HG02885 (cell line): Measurements from ENCODE around the gene TINAG.

Source experiments
- ATAC-seq: cut with Tn5 transposase; IDR thresholded peaks from one replicate; pipeline ENCODE4 v1.9.1; 2021; ENCODE audit warnings: mild to moderate bottlenecking; ENCODE audit not compliant: unreplicated experiment, poor library complexity

TINAG gene

GRCh38 chr6:54308289-54308985 lies at the start of gene TINAG:
Gene TINAG, plus strand, starts transcription at chr6:54308441. Its CDS starts 110 bp downstream, at chr6:54308551.
- ATAC-seq: no peak

- no peak for ATAC-seq
Observed at GRCh38 chr6:54260025-54260424, 48.2 kb upstream of the TINAG start.

GRCh38 chr6:54262499-54262898 lies 45.7 kb upstream of the TINAG start:
- ATAC-seq: no peak

DNA sequence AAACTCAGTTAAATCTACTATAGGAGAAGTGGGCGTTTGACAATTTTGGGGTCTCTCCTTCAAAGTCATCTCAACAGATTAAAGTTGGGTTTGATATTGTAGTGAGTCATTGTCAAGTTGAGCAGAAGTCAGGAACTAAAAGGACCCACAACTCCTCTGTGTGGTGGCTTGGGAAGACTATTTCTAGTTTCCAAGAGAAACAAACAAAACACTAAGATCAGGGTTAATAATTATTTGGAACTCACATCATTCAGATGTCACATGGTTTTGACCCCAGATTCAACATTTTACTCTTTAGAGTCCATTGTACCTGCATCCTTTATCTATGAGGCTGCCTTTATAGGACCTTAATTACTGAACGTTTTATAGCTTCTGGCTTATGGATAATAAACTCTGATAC lies 45.3 kb upstream of the TINAG start:
- no peak for ATAC-seq

DNA sequence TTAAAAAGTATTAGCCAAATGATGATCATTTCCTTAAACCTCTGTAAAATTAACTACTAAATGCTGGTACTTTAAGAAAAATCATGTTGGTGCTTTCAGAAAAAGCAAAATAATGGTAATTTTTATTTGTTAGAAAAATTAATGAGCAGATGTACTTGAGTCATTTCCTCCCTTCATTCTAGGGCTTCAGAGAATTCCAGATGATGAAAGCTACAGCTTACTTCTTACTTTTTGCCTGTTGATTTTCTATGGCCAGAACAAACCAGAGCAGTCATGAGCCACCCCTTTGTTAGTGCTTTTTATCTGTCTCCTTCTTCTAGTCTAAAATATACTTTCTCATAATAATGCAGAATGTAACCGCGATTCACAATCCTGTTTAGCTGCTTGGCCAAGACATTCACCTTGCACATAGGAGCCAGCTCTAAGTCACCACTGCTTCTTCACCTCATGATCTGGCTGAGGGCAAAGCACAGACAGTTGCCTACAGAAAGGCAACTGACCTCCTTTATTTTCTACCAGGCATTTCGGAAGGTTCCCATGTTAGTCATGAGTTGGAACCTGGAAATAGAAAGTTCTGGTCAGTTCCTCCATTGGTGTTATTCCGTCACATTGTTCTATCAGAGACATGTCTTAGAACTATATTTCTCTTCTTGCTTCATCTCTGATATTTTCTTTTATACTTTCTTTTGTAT lies 43.5 kb upstream of the TINAG start:
- ATAC-seq: no peak

GRCh38 chr6:54266400-54266923 lies 41.8 kb upstream of the TINAG start:
- no peak for ATAC-seq

DNA sequence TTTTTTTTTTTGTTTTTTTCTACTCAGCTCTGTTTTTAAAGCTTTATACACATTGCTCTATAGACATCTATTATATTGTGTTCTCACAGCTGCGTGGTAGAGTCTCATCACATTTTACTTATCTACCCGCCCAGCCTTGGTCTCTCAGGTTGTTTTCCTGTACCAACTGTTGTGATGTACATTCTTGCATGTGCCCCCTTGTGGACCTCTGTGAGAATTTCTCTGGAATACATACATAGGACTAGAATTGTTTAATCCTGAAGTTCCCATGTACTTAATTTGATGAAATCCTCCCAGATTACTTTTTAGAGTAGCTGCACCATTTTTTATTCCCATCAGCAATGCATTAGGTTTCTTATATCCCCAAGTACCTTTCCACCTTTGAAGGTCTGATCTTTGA lies 40.4 kb upstream of the TINAG start:
- ATAC-seq: peak; percentile 51

GRCh38 chr6:54273214-54273820 lies 34.9 kb upstream of the TINAG start:
- no peak for ATAC-seq

- ATAC-seq: no peak
Observed at GRCh38 chr6:54274383-54274782, 33.9 kb upstream of the TINAG start.

- ATAC-seq: no peak
Observed at GRCh38 chr6:54282186-54282585, 26.1 kb upstream of the TINAG start.

GRCh38 chr6:54284161-54284860 lies 23.9 kb upstream of the TINAG start:
- ATAC-seq: no peak

- ATAC-seq: no peak
Observed at GRCh38 chr6:54285595-54285994, 22.6 kb upstream of the TINAG start.

DNA sequence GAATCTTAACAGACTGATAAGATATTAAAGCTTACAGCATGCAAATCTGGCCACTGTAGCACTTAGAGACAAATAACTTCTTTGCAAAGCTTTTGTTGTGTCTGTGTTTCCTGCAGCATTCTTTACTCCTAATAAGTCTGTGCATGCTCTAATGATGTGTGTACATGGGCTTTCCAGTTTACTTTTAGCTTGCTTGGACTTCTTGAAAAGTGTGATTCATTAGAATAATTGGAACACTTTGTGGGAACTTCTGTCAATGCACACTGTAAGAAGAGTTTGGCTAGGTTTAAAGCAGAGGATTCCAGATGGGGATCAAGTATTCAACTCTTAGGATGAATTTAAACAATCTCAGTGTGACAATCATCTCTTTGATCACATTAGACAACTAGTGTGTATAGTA lies 22.1 kb upstream of the TINAG start:
- ATAC-seq: no peak

DNA sequence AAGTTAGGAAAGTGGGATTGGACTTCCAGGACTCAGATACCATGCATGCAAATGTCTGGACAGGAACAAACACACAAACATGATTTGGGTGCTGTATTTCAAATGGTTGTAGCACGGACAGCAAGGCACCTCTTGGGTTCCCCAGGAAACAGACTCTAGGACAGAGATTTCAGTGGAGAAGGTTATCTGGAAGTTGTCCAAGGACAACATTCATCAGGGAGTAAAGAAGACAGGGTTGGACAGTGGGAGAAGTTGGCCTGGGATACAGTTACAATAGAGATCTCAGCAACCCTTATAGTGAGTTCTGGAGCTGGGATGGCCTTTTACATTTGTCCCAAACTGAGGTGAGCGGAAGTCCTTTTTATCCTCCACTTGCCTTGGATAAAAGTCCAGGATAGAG lies 19.8 kb upstream of the TINAG start:
- ATAC-seq: no peak

DNA sequence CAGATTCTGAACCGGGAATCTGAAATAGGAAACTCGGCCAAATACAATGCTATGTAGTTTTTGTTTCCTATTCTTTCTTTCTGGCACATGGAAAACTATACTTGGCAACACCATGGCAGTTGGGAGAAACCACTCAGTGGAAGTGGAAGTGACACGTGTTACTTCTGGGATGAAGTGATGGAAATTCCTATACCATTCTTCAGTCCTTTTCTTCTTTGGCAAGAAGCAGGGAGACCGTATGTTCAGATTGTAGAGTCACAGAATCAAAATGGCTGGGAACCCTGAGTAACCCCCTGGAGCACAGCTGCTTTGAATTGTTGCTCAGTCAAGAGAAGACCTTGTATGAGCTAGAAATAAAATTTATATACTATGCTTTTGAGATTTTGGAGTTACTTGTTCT lies 18.8 kb upstream of the TINAG start:
- ATAC-seq: no peak

DNA sequence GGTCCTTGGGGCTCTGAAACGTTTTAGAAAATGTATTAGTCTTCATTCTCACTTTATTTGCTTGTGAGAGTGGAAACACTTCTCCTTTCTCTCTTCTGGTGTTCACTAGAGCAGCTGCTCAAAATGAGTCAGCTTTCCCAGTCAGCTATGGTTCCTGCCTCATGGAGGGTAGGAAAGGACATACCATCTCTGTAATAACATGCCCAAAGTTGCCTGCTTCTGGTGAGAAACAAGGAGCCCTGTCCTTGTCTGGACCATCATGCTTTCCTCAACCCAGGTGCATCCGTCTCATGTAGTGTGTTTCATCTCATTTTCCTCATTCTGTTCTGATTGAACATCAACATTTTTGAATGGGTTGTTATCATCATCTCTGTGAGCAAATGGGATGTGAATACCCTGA lies 17.1 kb upstream of the TINAG start:
- peak; percentile 58 for ATAC-seq

GRCh38 chr6:54291738-54292137 lies 16.5 kb upstream of the TINAG start:
- ATAC-seq: peak; percentile 83

- ATAC-seq: no peak
Observed at GRCh38 chr6:54294965-54295532, 13.2 kb upstream of the TINAG start.

GRCh38 chr6:54299542-54300269 lies 8.5 kb upstream of the TINAG start:
- no peak for ATAC-seq

DNA sequence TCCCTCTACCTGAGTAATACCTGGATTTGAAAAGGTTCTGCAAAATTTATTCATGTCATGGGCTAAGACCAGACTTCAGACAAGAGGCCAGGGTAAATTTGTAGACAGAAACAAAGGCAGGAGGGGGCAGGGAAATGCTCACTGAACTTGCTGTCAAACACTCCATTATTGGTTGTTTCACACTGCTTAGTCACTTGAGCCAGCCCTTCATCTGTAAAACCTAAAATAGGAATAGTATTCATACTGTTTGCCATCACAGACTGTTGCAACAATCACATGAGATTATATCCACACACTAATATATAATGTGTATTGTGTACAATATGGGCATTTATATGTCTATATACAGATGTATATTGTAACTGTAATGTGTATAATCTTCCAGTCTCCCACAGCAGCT lies 6.5 kb upstream of the TINAG start:
- ATAC-seq: no peak
